HUES6 (cell line): ENCODE results near the gene GTPBP2.
"Not testable (repeated sequence)": the region's sequence is repeated elsewhere in the genome, so short reads cannot be mapped to it uniquely, and the experiment has no call there.

Experiments
- H3K27ac ChIP-seq: 2 replicates; pipeline ENCODE4 v1.7.0; 2013; ENCODE audit warnings: low read depth, mild to moderate bottlenecking, low read length, inconsistent platforms
- H3K27me3 ChIP-seq: 2 replicates; pipeline ENCODE4 v1.6.1; 2013; ENCODE audit warnings: low read length; ENCODE audit not compliant: control insufficient read depth, insufficient read depth
- H3K36me3 ChIP-seq: 2 replicates; pipeline ENCODE4 v1.6.1; 2013; ENCODE audit warnings: low read length; ENCODE audit not compliant: control insufficient read depth, insufficient read depth
- H3K4me1 ChIP-seq: 2 replicates; pipeline ENCODE4 v1.6.1; 2013; ENCODE audit warnings: low read length; ENCODE audit not compliant: control insufficient read depth, insufficient read depth
- H3K4me3 ChIP-seq: 2 replicates; pipeline ENCODE4 v1.5.1; 2013; ENCODE audit warnings: low read depth, low read length
- H3K9ac ChIP-seq: one replicate; pipeline ENCODE4 v1.6.1; 2013; ENCODE audit warnings: mild to moderate bottlenecking, low read length
- H3K9me3 ChIP-seq: 2 replicates; pipeline ENCODE4 v1.6.1; 2013; ENCODE audit warnings: low read depth, low read length; ENCODE audit not compliant: control insufficient read depth, insufficient read depth

The GTPBP2 gene

DNA sequence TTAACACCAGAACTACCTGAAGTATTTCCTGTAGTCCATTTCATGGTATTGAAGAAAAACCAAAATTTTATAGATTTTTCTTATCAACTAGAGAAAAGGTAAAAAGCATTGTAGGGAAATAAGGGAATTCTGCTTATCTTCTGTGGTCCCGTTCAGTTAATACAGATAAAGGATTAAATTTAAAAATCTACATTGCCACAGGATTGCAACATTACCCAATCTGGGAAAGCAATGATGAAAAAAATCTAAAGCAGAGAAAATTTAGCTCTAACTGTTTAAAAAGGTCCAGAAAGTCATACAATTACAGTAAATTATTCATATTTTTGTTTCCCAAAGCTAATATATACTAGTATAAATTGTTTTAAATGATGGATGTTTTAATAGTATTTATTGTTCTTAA is 35.1 kb downstream of the GTPBP2 start:
- Histone ChIP-seq H3K4me1 (no peaks in the 10 kb centered on the region), H3K4me3 (no peak overlapping the region), H3K27ac (no peak overlapping the region), H3K9ac (no peak overlapping the region), H3K9me3 (no peaks in the 10 kb centered on the region), H3K27me3 (no peaks in the 10 kb centered on the region), H3K36me3 (peaks cover 32% of the 10 kb centered on the region)

DNA sequence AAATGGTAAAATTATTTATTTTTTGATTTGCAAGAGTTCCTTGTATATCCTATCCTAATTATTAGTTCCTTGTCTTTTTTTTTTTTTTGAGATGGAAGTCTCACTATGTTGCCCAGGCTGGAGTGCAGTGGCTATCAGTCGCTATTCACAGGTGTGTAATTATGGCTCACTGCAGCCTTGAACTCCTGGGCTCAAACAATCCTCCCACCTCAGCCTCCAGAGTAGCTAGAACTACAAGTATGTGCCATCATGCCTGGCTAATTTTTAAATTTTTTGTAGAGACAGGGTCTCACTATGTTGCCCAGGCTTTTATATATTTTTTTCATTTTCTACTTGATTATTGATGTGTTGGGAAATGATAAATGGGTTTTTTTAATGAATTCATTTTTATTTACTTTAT is 39.5 kb downstream of the GTPBP2 start:
- H3K9me3 ChIP-seq, H3K9ac ChIP-seq, H3K27me3 ChIP-seq, H3K27ac ChIP-seq, H3K4me1 ChIP-seq, H3K4me3 ChIP-seq: not testable (repeated sequence)
- peaks cover 50% of the 10 kb centered on the region for H3K36me3 ChIP-seq

DNA sequence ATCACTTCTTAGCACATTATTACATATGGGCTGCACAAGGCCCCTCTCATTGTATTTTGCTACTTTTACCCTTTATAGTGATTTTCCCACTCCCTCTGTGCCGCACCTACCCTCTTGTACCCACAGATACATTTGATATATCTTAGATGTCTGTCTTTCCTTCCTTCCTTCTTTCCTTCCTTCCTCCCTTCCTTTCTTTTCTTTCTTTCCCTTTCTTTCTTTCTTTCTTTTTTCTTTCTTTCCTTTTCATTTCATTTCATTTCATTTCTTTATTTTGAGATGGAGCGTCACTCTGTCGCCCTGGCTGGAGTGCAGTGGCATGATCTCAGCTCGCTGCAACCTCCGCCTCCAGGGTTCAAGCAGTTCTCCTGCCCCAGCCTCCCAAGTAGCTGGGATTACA is 40.9 kb downstream of the GTPBP2 start:
- no peak overlapping the region for H3K9ac ChIP-seq
- no peaks in the 10 kb centered on the region for H3K27me3 ChIP-seq
- H3K4me3 ChIP-seq = no peak overlapping the region
- H3K36me3 ChIP-seq = peaks cover 60% of the 10 kb centered on the region
- H3K4me1 ChIP-seq = no peaks in the 10 kb centered on the region
- no peak overlapping the region for H3K27ac ChIP-seq
- H3K9me3 ChIP-seq = no peaks in the 10 kb centered on the region

DNA sequence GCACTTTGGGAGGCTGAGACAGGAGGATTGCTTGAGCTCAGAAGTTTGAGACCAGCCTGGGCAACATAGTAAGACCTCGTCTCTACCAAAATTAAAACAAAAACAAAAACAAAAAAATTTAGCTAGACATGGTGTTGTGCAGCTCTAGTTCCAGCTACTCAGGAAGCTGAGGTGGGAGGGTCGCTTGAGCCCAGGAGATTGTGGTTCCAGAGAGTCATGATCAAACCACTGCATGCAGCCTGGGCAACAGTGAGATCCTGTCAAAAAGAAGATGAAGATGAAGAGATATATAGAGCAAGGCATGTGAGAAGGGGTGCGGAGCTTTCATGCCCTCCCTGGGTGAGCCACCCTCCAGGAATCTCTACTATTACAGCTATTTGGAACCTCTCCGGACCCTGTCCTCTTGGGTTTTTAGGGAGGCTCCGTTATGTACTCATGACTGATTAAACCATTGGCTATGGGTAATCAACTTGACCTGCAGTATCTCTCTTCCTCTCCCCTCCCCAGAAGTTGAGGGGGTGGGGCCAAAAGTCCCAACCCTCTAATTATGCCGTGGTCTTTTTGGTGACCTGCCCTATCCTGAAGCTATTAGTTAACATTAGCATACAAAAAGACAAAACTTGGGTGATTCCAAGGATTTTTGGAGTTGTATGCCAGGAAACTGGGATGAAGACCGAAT is 44.0 kb downstream of the GTPBP2 start:
- Histone ChIP-seq H3K4me3 (no peak overlapping the region), H3K36me3 (peaks cover 64% of the 10 kb centered on the region), H3K4me1 (no peaks in the 10 kb centered on the region), H3K9ac (no peak overlapping the region), H3K9me3 (no peaks in the 10 kb centered on the region), H3K27me3 (no peaks in the 10 kb centered on the region), H3K27ac (no peak overlapping the region)

DNA sequence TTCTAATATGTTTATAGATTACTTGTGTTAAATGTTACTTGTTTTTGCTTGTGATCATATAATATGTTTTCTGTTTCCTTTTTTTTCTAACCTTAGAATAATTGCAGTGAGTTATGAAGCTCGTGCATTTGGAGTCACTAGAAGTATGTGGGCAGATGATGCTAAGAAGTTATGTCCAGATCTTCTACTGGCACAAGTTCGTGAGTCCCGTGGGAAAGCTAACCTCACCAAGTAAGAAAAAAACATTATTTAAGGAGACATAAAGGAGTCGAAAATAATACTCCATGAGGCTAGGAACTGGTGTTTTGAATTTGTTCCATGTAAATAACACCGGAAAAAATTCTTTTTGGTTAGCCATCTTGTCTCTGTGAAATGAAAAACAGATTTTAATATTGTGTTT is 46.2 kb downstream of the GTPBP2 start:
- no peak overlapping the region for H3K4me3 ChIP-seq
- no peaks in the 10 kb centered on the region for H3K27me3 ChIP-seq
- H3K4me1 ChIP-seq = no peaks in the 10 kb centered on the region
- no peak overlapping the region for H3K9ac ChIP-seq
- no peak overlapping the region for H3K27ac ChIP-seq
- 0 out of 2 replicates have a peak, but pooled peaks cover 2% of the 10 kb centered on the region for H3K9me3 ChIP-seq
- H3K36me3 ChIP-seq = peaks cover 52% of the 10 kb centered on the region

DNA sequence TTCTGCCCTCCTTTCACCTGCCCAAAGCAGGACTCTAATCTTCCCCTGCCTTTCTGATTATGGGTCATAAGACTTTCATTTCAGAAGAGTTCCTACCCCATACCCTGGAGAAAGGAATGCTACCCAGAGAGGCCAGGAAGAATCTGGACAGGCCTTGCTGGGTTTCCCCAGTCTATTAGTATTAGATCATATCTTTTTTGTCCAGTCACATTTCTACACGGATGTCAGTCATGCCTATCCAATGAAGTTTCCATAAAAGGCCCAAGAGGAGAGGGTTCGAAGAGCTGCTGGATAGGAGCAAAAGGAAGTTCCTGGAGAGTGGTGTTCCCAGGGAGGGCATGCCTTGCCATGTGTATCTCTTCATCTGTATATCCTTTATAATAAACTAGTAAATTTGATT is 49.9 kb downstream of the GTPBP2 start:
- Histone ChIP-seq H3K36me3 (peaks cover 24% of the 10 kb centered on the region), H3K27ac (no peak overlapping the region), H3K27me3 (no peaks in the 10 kb centered on the region), H3K9ac (no peak overlapping the region), H3K4me1 (no peaks in the 10 kb centered on the region), H3K4me3 (no peak overlapping the region), H3K9me3 (0 out of 2 replicates have a peak, but pooled peaks cover 2% of the 10 kb centered on the region)

DNA sequence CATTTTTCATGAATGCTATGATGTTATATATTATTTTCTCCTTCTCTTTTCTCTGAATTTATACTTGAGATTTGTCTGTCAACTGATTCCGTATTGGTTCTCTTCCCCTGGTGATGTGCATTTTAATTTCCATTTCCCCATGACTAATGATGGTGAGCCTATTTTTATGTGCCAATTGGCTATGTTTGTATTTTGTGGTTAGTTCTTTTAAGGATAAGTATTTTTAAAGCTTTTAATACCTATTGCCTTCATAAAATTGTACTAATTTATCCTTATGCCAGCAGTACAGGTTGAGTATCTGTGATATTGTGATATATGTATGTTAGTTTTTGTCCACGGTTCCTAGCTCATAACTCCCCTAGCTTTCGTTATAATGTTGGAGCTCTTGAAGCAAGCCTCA is 50.3 kb downstream of the GTPBP2 start:
- Histone ChIP-seq H3K36me3 (peaks cover 19% of the 10 kb centered on the region), H3K9me3 (0 out of 2 replicates have a peak, but pooled peaks cover 2% of the 10 kb centered on the region), H3K27ac (no peak overlapping the region), H3K27me3 (no peaks in the 10 kb centered on the region), H3K4me3 (no peak overlapping the region), H3K9ac (no peak overlapping the region), H3K4me1 (no peaks in the 10 kb centered on the region)

DNA sequence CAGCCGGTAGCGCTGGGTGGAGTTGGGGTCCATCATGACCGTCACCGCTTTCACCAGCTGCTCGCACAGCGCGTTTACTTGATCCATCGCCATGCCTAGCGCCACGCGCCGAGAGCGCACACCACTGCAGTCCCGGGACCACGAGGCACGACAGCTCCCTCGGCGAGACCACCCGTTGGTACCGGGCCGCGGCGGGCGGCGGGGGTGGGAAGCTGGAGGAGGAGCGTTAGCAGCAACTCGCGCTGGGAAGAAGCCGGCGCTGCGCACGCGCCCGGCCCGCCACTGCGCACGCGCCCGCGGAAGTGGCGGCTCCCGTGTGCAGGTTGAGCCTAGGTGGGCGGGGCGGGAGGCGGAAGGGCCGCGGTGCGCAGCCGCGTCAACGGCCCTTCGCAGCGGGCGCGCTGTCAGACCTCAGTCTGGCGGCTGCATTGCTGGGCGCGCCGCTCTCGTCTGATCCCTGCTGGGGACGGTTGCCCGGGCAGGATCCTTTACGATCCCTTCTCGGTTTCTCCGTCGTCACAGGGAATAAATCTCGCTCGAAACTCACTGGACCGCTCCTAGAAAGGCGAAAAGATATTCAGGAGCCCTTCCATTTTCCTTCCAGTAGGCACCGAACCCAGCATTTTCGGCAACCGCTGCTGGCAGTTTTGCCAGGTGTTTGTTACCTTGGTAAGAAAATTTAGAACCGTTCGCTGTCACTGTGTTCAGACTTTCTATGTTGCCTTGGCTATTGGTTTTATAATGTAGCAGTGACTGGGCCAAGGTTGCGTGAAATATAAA is 53.1 kb downstream of the GTPBP2 start, which contains the start of the genes POLH and XPO5:
Gene POLH, plus strand, starts transcription at position 414 of the 780 bp plus-strand sequence. CDS start 6,135 bp downstream, outside the sequence.
Gene XPO5, minus strand, starts transcription at position 267 of the 780 bp plus-strand sequence. Its CDS starts 174 bp downstream, at position 93.
- Histone ChIP-seq H3K9me3 (0 out of 2 replicates have a peak, but pooled peaks cover 2% of the 10 kb centered on the region), H3K9ac (peak within 1 kb of the TSS; percentile 86), H3K36me3 (peaks cover 25% of the 10 kb centered on the region), H3K4me1 (no peaks in the 10 kb centered on the region), H3K27ac (peak within 1 kb of the TSS; percentile 78; the same call in 1 of the 2 replicates), H3K27me3 (no peaks in the 10 kb centered on the region), H3K4me3 (peak within 1 kb of the TSS; percentile 90)

DNA sequence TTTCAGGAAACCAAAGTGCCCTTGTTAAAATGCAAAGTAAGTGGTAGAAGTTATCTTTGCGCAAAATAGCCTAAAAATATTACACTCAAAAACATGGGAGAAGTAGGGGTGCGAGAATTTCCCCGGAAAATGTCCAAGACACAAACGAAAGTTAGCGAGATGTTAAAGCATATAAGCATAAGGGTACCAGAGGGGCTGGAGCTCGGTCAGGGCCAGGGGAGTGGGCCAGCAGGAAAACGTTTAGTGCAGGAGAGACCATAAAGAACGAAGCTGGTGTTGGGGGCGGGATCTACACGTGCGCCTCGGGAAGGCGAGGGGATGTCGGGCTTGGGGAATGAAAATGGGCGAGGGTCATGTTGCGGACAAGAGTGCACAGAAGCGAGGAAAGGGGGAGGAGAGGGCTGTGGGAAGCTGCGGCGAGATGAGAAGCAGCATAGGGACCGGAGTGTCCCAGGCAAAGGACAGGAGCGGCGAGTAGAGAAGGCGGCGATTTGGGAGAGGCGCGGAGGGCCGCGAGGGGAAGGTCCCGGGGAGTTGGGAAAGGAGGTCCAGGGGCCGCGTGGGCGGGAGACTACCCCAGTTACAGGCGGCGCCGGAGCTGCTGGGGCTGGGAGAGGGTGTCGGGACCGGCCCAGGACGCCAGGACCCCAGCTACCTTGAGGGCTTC is 53.8 kb downstream of the GTPBP2 start:
- Histone ChIP-seq H3K27ac (peak overlapping the region; percentile 41; the same call in 1 of the 2 replicates), H3K36me3 (peaks cover 32% of the 10 kb centered on the region), H3K4me1 (no peaks in the 10 kb centered on the region), H3K9ac (peak overlapping the region; percentile 86), H3K4me3 (peak overlapping the region; percentile 90), H3K9me3 (0 out of 2 replicates have a peak, but pooled peaks cover 2% of the 10 kb centered on the region), H3K27me3 (no peaks in the 10 kb centered on the region)

DNA sequence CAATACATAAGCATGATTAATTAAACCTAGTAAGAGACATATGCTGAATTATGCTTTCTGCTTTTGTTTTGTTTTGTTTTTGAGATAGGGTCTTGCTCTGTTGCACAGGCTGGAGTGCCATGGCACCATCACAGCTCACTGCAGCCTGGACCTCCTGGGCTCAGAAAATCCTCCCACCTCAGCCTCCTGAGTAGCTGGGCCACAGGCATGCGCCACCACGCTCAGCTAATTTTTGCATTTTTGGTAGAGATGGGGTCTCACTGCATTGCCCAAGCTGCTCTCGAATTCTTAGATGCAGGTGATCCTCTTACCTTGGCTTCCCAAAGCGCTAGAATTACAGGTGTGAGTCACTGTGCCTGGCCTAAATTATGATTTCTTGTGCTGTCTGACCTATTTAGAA is 57.0 kb downstream of the GTPBP2 start:
- H3K9me3 ChIP-seq = no peaks in the 10 kb centered on the region
- no peaks in the 10 kb centered on the region for H3K27me3 ChIP-seq
- no peak overlapping the region for H3K4me3 ChIP-seq
- peaks cover 61% of the 10 kb centered on the region for H3K36me3 ChIP-seq
- H3K4me1 ChIP-seq = no peaks in the 10 kb centered on the region
- H3K27ac ChIP-seq = no peak overlapping the region
- no peak overlapping the region for H3K9ac ChIP-seq
